Natural killer cell (primary cell): Measurements from ENCODE around the gene WHAMM. TPM values are rescaled to one million over a fixed set of nuclear protein-coding genes. Genes with fewer than 3 reads are reported as not detected.

Source experiments
- ATAC-seq, 3 donors: fragments of 150-1000 bp in 2 of 3; fragments of 200-7000 bp in 1 of 3; cut with Tn5 transposase; 1 replicate in 1 of 3; 2 replicates in 2 of 3; pipeline ENCODE4 v1.10.0; 2021; ENCODE audit warnings: mild to moderate bottlenecking in 2 of 3, moderate library complexity in 2 of 3
- DNase-seq, 2 donors: peaks; one replicate each; pipeline versions ENCODE4 v3.0.0 to v3.0.0-alpha.2; 2013 to 2021; ENCODE audit warnings: mixed read lengths in 1 of 2
- H3K27ac ChIP-seq: one replicate; pipeline ENCODE4 v1.5.1; 2013; ENCODE audit warnings: mild to moderate bottlenecking, low read length
- H3K27me3 ChIP-seq: one replicate; pipeline ENCODE4 v1.6.1; 2013; ENCODE audit warnings: low read length; ENCODE audit not compliant: control insufficient read depth, insufficient read depth
- H3K36me3 ChIP-seq: one replicate; pipeline ENCODE4 v1.6.1; 2013; ENCODE audit warnings: low read length; ENCODE audit not compliant: control insufficient read depth, insufficient read depth
- H3K4me1 ChIP-seq: one replicate; pipeline ENCODE4 v1.6.1; 2013; ENCODE audit warnings: low read length; ENCODE audit not compliant: control insufficient read depth, insufficient read depth
- H3K4me3 ChIP-seq: one replicate; pipeline ENCODE4 v1.5.1; 2013; ENCODE audit warnings: low read length
- H3K9me3 ChIP-seq: one replicate; pipeline ENCODE4 v1.6.1; 2013; ENCODE audit warnings: low read length; ENCODE audit not compliant: control insufficient read depth, insufficient read depth
- H3K27ac Mint-ChIP-seq, 2 donors: one replicate each; pipeline ENCODE4 v1.8.0; 2022; ENCODE audit warnings: mild to moderate bottlenecking in 2 of 2, mixed read lengths in 2 of 2, moderate library complexity in 1 of 2
- H3K27me3 Mint-ChIP-seq, 2 donors: one replicate each; pipeline ENCODE4 v1.8.0; 2022; ENCODE audit warnings: low read depth in 2 of 2, mixed read lengths in 2 of 2
- H3K36me3 Mint-ChIP-seq: one replicate; pipeline ENCODE4 v1.8.0; 2022; ENCODE audit warnings: mixed read lengths
- H3K4me1 Mint-ChIP-seq, 2 donors: one replicate each; pipeline ENCODE4 v1.8.0; 2022; ENCODE audit warnings: mixed read lengths in 2 of 2
- H3K4me3 Mint-ChIP-seq: one replicate; pipeline ENCODE4 v1.8.0; 2022; ENCODE audit warnings: mild to moderate bottlenecking, moderate library complexity, mixed read lengths
- H3K9me3 Mint-ChIP-seq, 2 donors: one replicate each; pipeline ENCODE4 v1.8.0; 2022; ENCODE audit warnings: mixed read lengths in 2 of 2
- WGBS: methylation state at CpG from one replicate; pipeline ENCODE4 v1.1.7; 2013; ENCODE audit warnings: missing lambda C conversion rate; ENCODE audit not compliant: insufficient coverage; 5-methylcytosine and 5-hydroxymethylcytosine counted together
- intact Hi-C: fragments of 100-400 bp; cut with micrococcal nuclease; formaldehyde crosslinking; loops from one replicate; pipeline ENCODE4 v1.14.2; 2022
- total RNA-seq, 4 donors: library from RNA; stranded (reverse); fragments of 120-200 nt in 1 of 4; gene quantifications; one replicate each; pipeline versions ENCODE4 v1.2.3 to v1.2.4, GENCODE V29; 2013 to 2022
- TF ChIP-seq, protein P1 (sequence below): fragments of 200-600 bp; IDR thresholded peaks from one replicate; pipeline ENCODE4 v1.8.0; 2022; ENCODE audit warnings: antibody characterized with exemption

Gene WHAMM
- total RNA-seq, 3 donors from 2014 or later (not counting 1 experiment from before 2014, with no cell fraction given), result 48.5 to 78.0 (median 67.6) TPM

- no peak within 1 kb of the TSS for H3K4me3 Mint-ChIP-seq
- H3K9me3 Mint-ChIP-seq, result no peaks in the 10 kb centered on the region
Observed at GRCh38 chr15:82805994-82806406, 3.4 kb upstream of the WHAMM start, which contains the start of gene FSD2. FSD2 (minus strand) TSS chr15:82806069; CDS start chr15:82787390, 18,679 bp downstream.

GRCh38 chr15:82807920-82808633, 1.4 kb upstream of the WHAMM start:
- Histone ChIP-seq H3K27me3 (no peaks in the 10 kb centered on the region), H3K36me3 (peaks cover 3% of the 10 kb centered on the region), H3K9me3 (no peaks in the 10 kb centered on the region), H3K27ac (peak overlapping the region; percentile 95), H3K4me1 (peaks cover 20% of the 10 kb centered on the region), H3K4me3 (no peak overlapping the region)
- no peak for DNase-seq
- Mint-ChIP-seq H3K27ac (peak overlapping the region; percentile 93 to 99), H3K4me3 (peak overlapping the region; percentile 19), H3K36me3 (peaks cover 9% of the 10 kb centered on the region), H3K27me3 (no peaks in the 10 kb centered on the region), H3K4me1 (peaks cover 36 to 43% of the 10 kb centered on the region in 2 donors), H3K9me3 (no peaks in the 10 kb centered on the region)
- TF ChIP-seq, protein P1, sequence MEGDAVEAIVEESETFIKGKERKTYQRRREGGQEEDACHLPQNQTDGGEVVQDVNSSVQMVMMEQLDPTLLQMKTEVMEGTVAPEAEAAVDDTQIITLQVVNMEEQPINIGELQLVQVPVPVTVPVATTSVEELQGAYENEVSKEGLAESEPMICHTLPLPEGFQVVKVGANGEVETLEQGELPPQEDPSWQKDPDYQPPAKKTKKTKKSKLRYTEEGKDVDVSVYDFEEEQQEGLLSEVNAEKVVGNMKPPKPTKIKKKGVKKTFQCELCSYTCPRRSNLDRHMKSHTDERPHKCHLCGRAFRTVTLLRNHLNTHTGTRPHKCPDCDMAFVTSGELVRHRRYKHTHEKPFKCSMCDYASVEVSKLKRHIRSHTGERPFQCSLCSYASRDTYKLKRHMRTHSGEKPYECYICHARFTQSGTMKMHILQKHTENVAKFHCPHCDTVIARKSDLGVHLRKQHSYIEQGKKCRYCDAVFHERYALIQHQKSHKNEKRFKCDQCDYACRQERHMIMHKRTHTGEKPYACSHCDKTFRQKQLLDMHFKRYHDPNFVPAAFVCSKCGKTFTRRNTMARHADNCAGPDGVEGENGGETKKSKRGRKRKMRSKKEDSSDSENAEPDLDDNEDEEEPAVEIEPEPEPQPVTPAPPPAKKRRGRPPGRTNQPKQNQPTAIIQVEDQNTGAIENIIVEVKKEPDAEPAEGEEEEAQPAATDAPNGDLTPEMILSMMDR, result no peak
- no peak for ATAC-seq
- WGBS, result 89% methylated on average over 6 of the region's 11 CpGs
- intact Hi-C loops, result loop anchor here (5.0 kb wide), 1 partner anchor 204 kb away; the partner anchor contains the start of gene C15orf40

More at GRCh38 chr15:82805994-82806406, 3.4 kb upstream of the WHAMM start, which contains the start of gene FSD2:
- no peaks in the 10 kb centered on the region for H3K36me3 ChIP-seq
- H3K4me1 ChIP-seq, result peaks cover 10% of the 10 kb centered on the region
- intact Hi-C loops, result loop anchor here (5.0 kb wide), 1 partner anchor 206 kb away; the partner anchor contains the start of gene C15orf40
- no peak within 1 kb of the TSS for H3K4me3 ChIP-seq
- peaks cover 4% of the 10 kb centered on the region for H3K36me3 Mint-ChIP-seq
- H3K27me3 Mint-ChIP-seq, result peaks cover 7% of the 10 kb centered on the region in 2 donors
- no peak within 1 kb of the TSS for H3K27ac ChIP-seq
- peak within 1 kb of the TSS in 1 of 2 donors; percentile 66 for H3K27ac Mint-ChIP-seq
- TF ChIP-seq, protein P1, result no peak
- peaks cover 16 to 24% of the 10 kb centered on the region in 2 donors for H3K4me1 Mint-ChIP-seq
- ATAC-seq, result no peak
- 25% methylated on average over 2 of the region's 2 CpGs for WGBS
- no peaks in the 10 kb centered on the region for H3K27me3 ChIP-seq
- H3K9me3 ChIP-seq, result no peaks in the 10 kb centered on the region
- DNase-seq, result no peak

DNA sequence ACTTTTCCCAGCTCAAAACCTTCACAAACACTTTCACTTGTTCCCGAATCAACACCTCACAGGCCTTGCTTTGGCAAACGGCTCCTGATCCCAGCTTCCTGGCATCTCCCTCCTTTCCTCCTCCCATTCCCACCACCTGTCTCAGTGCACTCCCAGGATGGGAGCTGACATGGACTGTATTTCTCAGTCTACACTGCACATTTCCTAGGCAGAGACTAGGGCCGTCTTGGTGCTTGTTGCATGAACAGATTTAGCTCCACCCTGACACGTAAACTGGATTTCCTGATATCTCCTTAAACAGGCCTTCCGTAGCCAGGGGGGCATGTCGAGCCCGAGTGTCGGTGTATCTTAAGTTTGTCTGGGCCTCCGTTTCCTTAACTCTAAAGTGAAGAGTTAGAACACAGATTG, 790 bp upstream of the WHAMM start:
- H3K9me3 ChIP-seq, result no peaks in the 10 kb centered on the region
- TF ChIP-seq, protein P1, result no peak
- H3K4me3 ChIP-seq, result no peak overlapping the region
- H3K4me1 ChIP-seq, result peaks cover 20% of the 10 kb centered on the region
- DNase-seq (no peak), ATAC-seq (no peak)
- 87% methylated on average over 9 of the region's 9 CpGs for WGBS
- H3K27ac ChIP-seq, result peak overlapping the region; percentile 95
- Mint-ChIP-seq H3K36me3 (peaks cover 9% of the 10 kb centered on the region), H3K27ac (peak overlapping the region; percentile 93 to 99), H3K4me3 (peak overlapping the region; percentile 19), H3K27me3 (no peaks in the 10 kb centered on the region), H3K9me3 (no peaks in the 10 kb centered on the region), H3K4me1 (peaks cover 38 to 44% of the 10 kb centered on the region in 2 donors)
- peaks cover 7% of the 10 kb centered on the region for H3K36me3 ChIP-seq
- H3K27me3 ChIP-seq, result no peaks in the 10 kb centered on the region
- intact Hi-C loops, result loop anchor here (1.0 to 5.0 kb wide), 2 partner anchors 58 to 204 kb away; partner anchors contain the start of gene C15orf40
